ENCODE measurements around the gene FKBP15.

FKBP15 gene

GRCh38 chr9:113231701-113232100, 10.6 kb upstream of the FKBP15 start:
- no peak for DNase-seq (ENCODE audit: low read depth, low spot score)

DNA sequence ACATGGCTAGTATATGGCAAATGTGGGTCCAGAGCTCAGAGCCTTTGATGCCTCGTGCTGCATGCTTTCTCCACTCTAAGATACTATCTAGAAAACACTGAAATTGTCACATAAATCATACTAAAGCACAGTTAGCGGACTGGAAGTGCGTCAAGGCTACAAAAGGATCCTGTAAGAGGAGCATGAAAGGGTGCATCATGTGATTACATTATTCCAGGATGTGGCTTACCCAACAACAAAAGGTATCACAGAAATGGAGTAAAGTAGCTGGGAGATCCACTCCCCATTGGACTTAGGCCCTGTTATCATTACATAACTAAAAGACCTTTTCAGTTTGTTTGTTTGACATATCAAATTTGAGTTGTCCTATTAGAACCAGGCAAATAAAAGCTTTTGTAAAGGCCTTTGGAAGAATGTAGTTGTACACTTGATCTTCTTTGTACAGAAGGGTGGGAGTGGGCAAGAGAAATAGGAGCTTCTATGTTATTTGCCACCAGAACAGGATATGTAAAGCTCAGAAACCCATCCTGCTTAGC, 7.1 kb upstream of the FKBP15 start:
- DNase-seq (ENCODE audit: low read depth, low spot score): no peak

DNA sequence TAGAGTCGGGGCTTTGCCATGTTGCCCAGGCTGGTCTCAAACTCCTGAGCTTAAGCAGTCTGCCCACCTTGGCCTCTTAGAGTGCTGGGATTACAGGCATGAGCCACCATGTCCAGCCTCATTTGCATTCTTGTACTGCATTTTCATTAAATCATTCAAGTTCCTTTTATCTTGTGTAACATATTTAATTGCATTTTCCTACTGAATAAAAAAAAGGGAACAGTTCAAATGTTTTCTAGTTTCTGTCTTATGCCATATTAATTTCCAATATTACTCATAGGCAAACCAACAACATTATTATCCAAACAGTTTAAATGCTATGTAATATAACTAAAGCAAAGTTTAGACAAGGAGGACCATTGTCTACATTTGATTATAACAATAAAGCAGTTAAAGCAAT, 6.4 kb upstream of the FKBP15 start:
- no peak for DNase-seq (ENCODE audit: low read depth, low spot score)

- no peak for DNase-seq (ENCODE audit: low read depth, low spot score)
Observed at GRCh38 chr9:113223963-113224362, 2.9 kb upstream of the FKBP15 start.

GRCh38 chr9:113222482-113222841, 1.4 kb upstream of the FKBP15 start:
- DNase-seq (ENCODE audit: low read depth, low spot score): no peak

DNA sequence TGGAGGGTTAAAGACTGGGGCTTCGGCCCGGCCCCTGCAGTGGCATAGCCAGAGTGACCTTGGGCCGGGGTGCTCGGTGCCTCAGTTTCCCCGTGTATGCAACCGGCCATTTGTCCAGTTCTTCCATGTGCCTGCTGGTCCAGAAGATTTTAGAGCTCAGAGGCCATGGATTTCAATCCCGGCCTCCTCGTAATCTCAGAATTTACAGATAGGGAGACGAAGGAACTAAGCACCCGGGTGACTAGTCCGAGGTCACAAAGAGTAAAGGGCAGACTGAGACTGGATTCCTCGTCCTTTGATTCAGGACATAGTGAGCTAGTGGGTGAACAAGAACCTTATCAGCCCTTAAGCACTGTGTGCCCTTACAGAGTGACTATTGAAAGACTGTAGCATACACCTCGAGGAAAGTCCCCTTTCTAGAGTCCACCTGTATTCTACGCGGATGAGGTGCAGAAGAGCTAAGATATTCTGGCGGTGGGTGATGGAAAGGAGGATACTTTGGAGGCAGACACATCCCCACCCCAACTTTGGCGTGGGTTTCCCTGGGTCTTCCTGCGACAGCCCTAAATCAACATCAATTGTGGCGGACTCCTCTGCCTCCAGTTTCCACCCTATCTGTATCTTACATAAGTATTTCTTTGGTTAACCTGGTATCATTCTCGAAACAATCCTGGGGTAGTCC, 864 bp upstream of the FKBP15 start:
- no peak for DNase-seq (ENCODE audit: low read depth, low spot score)

GRCh38 chr9:113220467-113221002, 542 bp downstream of the FKBP15 start:
- no peak for DNase-seq (ENCODE audit: low read depth, low spot score)

GRCh38 chr9:113219969-113220368, 1.1 kb downstream of the FKBP15 start:
- no peak for DNase-seq (ENCODE audit: low read depth, low spot score)

DNA sequence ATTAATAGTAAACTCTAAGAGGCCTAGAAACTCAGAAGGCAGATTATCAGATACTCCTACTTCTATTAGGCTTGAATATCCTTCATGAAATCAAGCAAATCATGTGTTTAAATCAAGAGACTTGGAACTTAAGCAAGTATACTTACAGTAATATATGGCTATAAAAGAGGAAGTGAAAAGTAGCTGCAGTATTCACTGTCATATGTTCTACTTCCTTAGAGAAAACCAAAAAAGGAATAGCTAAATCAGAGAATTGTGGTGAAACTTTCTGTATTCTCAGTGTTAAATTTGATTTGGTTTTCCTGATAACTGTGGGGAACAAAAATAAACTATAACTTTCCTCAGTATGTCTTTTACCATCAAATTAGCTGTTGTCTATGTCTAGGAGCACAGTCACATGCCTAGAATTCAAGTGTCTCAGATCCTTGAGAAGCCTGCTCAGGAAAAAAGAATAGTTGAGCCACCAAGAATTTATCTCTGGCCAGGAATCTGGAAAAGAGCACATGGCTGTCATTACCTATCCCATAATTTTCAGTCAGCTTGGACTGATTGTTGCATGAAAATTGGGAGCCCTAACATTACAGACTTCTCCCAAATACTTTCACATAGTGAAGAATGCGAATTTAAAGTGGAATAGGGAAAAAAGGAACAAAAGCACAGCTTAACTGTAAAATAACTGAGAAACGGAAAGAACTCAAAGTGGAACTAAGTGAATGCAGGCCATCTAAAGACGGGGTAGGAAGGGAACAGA, 1.7 kb downstream of the FKBP15 start:
- no peak for DNase-seq (ENCODE audit: low read depth, low spot score)

DNA sequence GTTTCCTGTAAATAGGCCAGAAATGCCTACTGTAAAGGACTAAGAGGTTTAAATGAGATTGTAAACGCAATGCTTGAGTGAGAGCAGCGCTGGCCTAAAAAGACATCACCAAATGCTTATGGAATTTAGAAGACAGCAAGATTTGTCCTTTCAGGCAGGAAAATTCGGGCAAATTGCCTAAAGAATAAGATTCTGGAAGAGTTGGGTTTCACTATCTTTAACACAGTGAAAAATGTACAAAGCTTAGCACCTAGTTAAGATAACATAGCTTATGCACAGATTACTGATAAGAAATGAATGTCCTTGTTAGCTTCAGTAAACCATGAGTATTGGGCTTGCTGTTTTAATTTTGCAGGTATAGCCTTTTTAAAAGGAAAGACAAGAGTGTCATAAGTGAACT, 4.7 kb downstream of the FKBP15 start:
- no peak for DNase-seq (ENCODE audit: low read depth, low spot score)

DNA sequence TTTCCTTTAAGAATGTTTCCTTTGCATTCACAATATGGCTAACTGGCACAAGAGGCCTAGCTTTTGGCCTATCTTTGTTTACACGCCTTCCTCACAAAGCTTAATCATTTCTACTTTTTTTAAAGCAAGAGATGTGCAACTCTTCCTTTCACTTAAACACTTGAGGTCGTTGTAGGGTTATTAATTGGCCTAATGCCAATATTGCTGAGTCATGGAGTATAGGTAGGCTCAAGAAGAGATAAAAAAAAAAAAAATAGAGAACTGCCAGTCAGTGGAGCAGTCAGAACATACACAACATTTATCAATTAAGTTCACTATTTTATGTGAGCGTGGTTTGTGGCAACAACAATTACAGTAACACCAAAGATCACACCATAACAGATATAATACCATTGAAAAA, 5.9 kb downstream of the FKBP15 start:
- DNase-seq (ENCODE audit: low read depth, low spot score): no peak

DNA sequence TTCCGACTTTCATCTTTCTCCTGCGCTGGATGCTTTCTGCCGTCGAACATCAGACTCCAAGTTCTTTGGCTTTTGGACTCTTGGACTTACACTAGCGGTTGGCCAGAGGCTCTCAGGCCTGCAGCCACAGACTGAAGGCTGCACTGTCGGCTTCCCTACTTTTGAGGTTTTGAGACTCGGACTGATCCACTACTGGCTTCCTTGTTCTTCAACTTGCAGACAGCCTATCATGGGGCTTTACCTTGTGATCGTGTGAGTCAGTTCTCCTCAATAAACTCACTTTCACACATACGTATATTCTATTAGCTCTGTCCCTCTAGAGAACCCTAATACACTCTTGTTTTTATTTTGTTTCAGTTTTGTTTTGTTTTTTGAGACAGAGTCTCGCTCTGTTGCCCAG, 10.3 kb downstream of the FKBP15 start:
- no peak for DNase-seq (ENCODE audit: low read depth, low spot score)

GRCh38 chr9:113205861-113206260, 15.2 kb downstream of the FKBP15 start:
- no peak for DNase-seq (ENCODE audit: low read depth, low spot score)

GRCh38 chr9:113205432-113205831, 15.6 kb downstream of the FKBP15 start:
- DNase-seq (ENCODE audit: low read depth, low spot score): no peak

- no peak for DNase-seq (ENCODE audit: low read depth, low spot score)
Observed at GRCh38 chr9:113199683-113200329, 21.3 kb downstream of the FKBP15 start.

- DNase-seq (ENCODE audit: low read depth, low spot score): no peak
Observed at GRCh38 chr9:113192455-113192854, 28.6 kb downstream of the FKBP15 start.

- DNase-seq (ENCODE audit: low read depth, low spot score): no peak
Observed at GRCh38 chr9:113187929-113188595, 33.0 kb downstream of the FKBP15 start.

DNA sequence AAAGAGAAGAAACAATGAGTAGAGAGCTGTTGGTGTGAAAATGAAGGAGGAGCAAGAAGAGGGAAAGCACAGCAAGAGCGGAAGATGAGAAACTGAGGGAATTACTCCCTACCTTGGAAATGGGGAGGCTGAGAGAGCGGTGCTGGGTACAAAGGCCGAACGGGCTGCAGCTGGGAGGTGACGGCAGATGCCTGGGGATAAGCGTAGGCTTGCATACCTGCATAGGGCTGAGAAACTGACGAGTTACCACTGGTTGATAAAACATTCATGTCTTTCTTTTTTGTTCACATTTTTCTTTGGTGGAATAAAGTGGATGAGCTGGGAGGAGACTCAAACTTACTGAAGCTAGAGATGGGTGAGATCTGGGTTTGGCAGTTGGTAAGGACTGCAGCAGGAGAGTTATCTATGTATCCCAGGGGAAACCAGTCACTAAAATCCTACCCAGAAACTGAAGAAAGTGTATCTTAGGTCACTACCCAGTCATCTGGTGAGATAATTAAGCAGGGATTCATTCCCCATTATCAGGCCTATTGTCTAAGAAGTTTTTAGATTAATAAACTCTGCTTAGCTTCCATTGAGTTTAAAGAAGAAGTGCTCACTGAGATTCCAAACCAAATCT, 34.8 kb downstream of the FKBP15 start:
- DNase-seq (ENCODE audit: low read depth, low spot score): no peak

DNA sequence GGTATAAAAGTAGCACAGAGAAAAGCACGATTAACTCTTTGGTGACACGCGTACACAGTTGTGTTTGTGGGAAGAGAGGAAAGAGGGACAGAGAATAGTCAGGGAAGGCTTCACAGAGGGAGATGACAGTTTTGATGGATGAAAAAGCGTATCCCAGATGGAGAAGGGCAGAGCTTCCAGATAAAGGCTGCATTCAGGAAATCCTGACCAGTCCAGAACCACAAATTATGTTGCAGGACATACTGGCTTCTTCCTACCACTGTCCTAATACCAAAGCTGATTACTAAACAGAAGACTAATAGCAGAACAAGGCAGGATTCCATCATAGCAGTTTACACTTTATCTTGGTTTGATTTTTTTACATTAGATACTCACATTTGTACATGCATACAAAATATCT, 35.8 kb downstream of the FKBP15 start:
- no peak for DNase-seq (ENCODE audit: low read depth, low spot score)

- DNase-seq (ENCODE audit: low read depth, low spot score): no peak
Observed at GRCh38 chr9:113184539-113184938, 36.5 kb downstream of the FKBP15 start.

DNA sequence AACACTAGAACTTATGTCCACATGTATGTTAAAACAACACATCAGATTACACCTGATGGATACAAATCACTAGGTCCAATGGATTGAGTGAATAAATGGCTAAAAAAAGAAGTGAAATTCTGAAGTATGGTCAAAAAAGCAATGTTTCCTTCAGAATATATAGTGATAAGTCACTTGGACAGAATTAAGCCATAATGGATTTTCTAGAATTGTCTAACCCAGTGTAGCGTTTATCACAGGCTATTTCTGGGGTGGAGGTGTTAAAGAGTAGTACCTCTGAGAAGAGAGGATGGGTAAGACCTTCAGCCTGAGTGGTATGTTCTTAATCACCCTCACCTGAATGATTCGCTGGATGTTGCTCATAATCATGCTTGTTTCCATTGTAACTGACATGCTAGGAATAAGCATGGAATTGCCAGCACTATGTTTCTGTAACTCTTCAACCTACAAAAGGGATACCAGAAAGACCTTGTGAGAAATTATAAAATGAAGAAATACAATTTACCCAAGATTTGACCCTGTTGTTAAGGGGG, 37.1 kb downstream of the FKBP15 start:
- no peak for DNase-seq (ENCODE audit: low read depth, low spot score)

Data from activated naive CD8-positive, alpha-beta T cell treated with anti-CD3 and anti-CD28 coated beads, Interleukin-2, amount 50 U/mL, for 16 hours (primary cell).